ENCODE results near the gene SFPQ.

The SFPQ gene

GRCh38 chr1:35177237-35177786 lies 15.6 kb downstream of the SFPQ start:
- H3K4me3 ChIP-seq (ENCODE audit: low read depth, low read length, poor library complexity, severe bottlenecking): no peak overlapping the region
- no peaks in the 10 kb centered on the region for H3K79me2 ChIP-seq (ENCODE audit: insufficient read depth, low read length)
- no peak overlapping the region for H3K9ac ChIP-seq (ENCODE audit: low read length)
- H3K9me3 ChIP-seq (ENCODE audit: low read length): no peaks in the 10 kb centered on the region
- no peak overlapping the region for H2AFZ ChIP-seq (ENCODE audit: low read length)
- peaks cover 6% of the 10 kb centered on the region; the same call in 1 of the 2 replicates for H4K20me1 ChIP-seq (ENCODE audit: insufficient read depth, low read length)
- H3K27ac ChIP-seq (ENCODE audit: low read depth, low read length, poor library complexity, severe bottlenecking): no peak overlapping the region
- peaks cover 76% of the 10 kb centered on the region for H3K36me3 ChIP-seq (ENCODE audit: insufficient read depth, low read length)
- H3K27me3 ChIP-seq (ENCODE audit: insufficient read depth, low read length): no peaks in the 10 kb centered on the region
- no peaks in the 10 kb centered on the region for H3K9me2 ChIP-seq (ENCODE audit: low read depth, low read length)
- TF ChIP-seq EZH2 (IDR thresholded peaks at IDR 0.05; ENCODE audit: borderline replicate concordance, low read length) (no peak), CTCF (IDR thresholded peaks at IDR 0.05; ENCODE audit: low read length) (no peak)
- H3K4me1 ChIP-seq (ENCODE audit: insufficient read depth, low read length, severe bottlenecking): peaks cover 7% of the 10 kb centered on the region
- peaks cover 52% of the 10 kb centered on the region for H3F3A ChIP-seq (ENCODE audit: insufficient read depth, low read length)
- no peak overlapping the region for H3K4me2 ChIP-seq (ENCODE audit: low read length)

- Histone ChIP-seq H3K9me2 (ENCODE audit: low read depth, low read length) (no peaks in the 10 kb centered on the region), H3K9me3 (ENCODE audit: low read length) (no peaks in the 10 kb centered on the region), H3K36me3 (ENCODE audit: insufficient read depth, low read length) (peaks cover 59% of the 10 kb centered on the region), H3F3A (ENCODE audit: insufficient read depth, low read length) (peaks cover 44% of the 10 kb centered on the region), H3K4me1 (ENCODE audit: insufficient read depth, low read length, severe bottlenecking) (no peaks in the 10 kb centered on the region), H3K4me2 (ENCODE audit: low read length) (no peak overlapping the region), H3K79me2 (ENCODE audit: insufficient read depth, low read length) (no peaks in the 10 kb centered on the region), H3K27ac (ENCODE audit: low read depth, low read length, poor library complexity, severe bottlenecking) (no peak overlapping the region), H3K4me3 (ENCODE audit: low read depth, low read length, poor library complexity, severe bottlenecking) (no peak overlapping the region), H3K9ac (ENCODE audit: low read length) (no peak overlapping the region), H3K27me3 (ENCODE audit: insufficient read depth, low read length) (no peaks in the 10 kb centered on the region), H4K20me1 (ENCODE audit: insufficient read depth, low read length) (peaks cover 6% of the 10 kb centered on the region; the same call in 1 of the 2 replicates), H2AFZ (ENCODE audit: low read length) (no peak overlapping the region)
- TF ChIP-seq EZH2 (IDR thresholded peaks at IDR 0.05; ENCODE audit: borderline replicate concordance, low read length) (no peak), CTCF (IDR thresholded peaks at IDR 0.05; ENCODE audit: low read length) (no peak)
Observed at GRCh38 chr1:35175602-35176001, 17.3 kb downstream of the SFPQ start.

- H3K4me1 ChIP-seq (ENCODE audit: insufficient read depth, low read length, severe bottlenecking): no peaks in the 10 kb centered on the region
- H3K79me2 ChIP-seq (ENCODE audit: insufficient read depth, low read length): no peaks in the 10 kb centered on the region
- H3K4me2 ChIP-seq (ENCODE audit: low read length): no peak overlapping the region
- H3K9ac ChIP-seq (ENCODE audit: low read length): no peak overlapping the region
- no peaks in the 10 kb centered on the region for H3K9me3 ChIP-seq (ENCODE audit: low read length)
- no peaks in the 10 kb centered on the region for H3K9me2 ChIP-seq (ENCODE audit: low read depth, low read length)
- no peaks in the 10 kb centered on the region for H3K27me3 ChIP-seq (ENCODE audit: insufficient read depth, low read length)
- H4K20me1 ChIP-seq (ENCODE audit: insufficient read depth, low read length): peaks cover 6% of the 10 kb centered on the region; the same call in 1 of the 2 replicates
- H2AFZ ChIP-seq (ENCODE audit: low read length): no peak overlapping the region
- no peak overlapping the region for H3K27ac ChIP-seq (ENCODE audit: low read depth, low read length, poor library complexity, severe bottlenecking)
- peaks cover 54% of the 10 kb centered on the region for H3K36me3 ChIP-seq (ENCODE audit: insufficient read depth, low read length)
- peaks cover 42% of the 10 kb centered on the region for H3F3A ChIP-seq (ENCODE audit: insufficient read depth, low read length)
- H3K4me3 ChIP-seq (ENCODE audit: low read depth, low read length, poor library complexity, severe bottlenecking): no peak overlapping the region
- TF ChIP-seq CTCF (IDR thresholded peaks at IDR 0.05; ENCODE audit: low read length) (no peak), EZH2 (IDR thresholded peaks at IDR 0.05; ENCODE audit: borderline replicate concordance, low read length) (no peak)
Observed at GRCh38 chr1:35175098-35175576, 17.8 kb downstream of the SFPQ start.
